CD4-positive, alpha-beta T cell treated with Interleukin-15 for 1 hour (primary cell): ENCODE results near the gene ANKS1B.
"Not testable (repeated sequence)": the region's sequence is repeated elsewhere in the genome, so short reads cannot be mapped to it uniquely, and the experiment has no call there.

Experiments used
- DNase-seq: peaks from one replicate; pipeline ENCODE4 v3.0.0-alpha.2; 2020

The ANKS1B gene

DNA sequence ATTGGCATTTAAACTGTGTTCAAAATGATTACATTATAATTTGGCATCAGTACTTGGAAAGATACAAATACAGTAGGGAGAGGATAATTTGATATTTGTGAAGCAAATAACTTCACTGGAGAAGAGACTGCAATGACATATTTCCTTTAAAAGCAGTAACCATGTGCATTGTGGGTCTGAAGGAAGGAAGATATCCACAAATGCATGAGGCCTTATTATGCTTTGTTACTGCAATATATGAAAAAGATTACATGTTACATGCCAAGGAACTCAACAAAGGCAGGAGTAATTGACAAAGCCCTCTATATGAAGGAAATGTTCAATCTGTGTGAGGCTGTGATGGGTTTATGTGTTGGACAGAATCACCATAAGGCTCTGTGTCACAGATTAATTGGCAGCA, 948.2 kb downstream of the ANKS1B start:
- DNase-seq: no peak

DNA sequence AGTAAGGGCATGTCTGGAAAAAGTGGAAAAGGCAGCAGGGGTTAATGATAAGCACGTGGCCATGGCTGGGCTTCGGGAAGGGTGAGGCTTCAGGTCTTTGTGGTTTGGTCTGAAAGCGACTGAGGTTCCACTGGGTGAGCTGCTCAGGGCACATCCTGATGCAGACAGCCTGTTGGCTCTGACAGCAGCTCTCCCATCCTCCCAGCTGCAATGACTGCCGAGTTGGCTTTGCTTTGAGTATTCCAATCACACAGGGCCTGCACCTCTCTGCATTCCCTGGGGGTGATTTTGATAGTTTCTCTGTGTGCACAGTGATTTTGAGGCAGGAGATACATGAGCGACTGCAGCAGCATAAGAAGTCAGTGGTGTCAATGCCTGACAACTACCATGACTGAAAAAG, 948.9 kb downstream of the ANKS1B start:
- no peak for DNase-seq

DNA sequence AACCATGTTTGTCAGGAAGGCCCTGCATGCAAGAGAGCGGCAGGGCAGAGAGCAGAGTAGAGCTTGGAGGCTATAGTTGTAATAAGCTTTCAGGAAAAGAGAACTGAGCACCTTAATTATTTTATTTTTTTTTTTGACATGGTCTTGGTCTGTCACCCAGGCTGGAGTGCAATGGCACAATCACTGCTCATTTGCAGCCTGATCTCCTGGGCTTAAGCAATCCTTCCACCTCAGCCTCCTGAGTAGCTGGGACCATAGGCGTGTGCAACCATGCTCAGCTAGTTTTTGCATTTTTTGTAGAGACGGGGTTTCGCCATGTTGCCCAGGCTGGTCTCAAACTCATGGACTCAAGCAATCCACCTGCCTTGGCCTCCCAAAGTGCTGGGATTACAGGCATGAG, 950.5 kb downstream of the ANKS1B start:
- DNase-seq: not testable (repeated sequence)

DNA sequence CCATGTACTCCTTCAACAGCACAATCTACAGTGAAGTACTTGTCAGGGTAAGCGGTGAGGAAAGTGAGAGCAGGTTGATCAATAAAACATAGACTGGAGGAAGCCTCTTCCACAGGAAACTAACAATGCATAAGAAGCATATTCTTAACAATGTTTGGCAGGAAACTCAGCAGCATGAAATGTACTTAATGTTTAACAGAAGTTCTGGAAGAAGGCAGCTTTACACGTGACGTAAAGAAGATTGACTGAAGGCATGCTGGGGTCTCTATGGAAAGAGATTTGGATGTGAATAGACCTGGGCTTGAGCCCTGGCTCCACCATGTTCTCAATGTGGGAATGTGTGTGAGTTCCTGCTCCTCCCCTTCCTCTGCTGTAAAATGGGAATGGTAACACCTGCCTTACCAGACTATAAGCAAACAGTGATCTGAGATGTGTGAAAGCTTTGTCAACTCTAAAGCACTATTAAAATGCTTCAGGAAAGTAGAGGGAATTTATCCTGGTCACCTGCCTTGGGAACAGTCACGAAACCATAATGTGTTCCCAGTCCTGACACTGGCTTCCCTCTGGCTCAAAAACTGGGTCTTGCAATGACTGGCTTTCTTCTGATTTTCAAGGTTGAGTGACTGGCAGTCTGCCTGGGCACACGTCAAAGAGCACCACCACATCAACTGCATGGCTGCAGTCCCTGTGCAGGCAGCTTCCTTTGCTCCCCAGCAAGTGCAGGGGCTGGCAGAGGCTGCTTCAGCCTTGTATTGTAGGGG, 955.0 kb downstream of the ANKS1B start:
- no peak for DNase-seq

DNA sequence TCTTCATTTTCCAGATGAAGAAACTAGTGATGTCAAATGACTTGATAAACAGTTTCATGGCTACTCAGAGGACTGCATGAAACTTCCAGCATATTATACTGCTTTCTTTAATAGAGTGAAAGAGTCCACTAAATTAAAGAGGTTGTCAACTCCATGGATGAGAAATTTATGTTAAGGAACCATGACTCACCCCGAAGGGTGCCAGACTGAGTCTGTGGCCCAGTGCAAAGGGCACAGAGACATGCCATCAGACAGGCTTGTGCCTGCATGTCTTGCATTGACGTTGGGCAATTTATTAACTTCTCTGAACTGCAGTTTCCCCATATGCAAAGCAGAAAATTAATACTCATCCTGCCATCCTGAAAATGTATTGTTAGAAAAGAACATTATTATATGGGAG, 957.3 kb downstream of the ANKS1B start:
- no peak for DNase-seq

DNA sequence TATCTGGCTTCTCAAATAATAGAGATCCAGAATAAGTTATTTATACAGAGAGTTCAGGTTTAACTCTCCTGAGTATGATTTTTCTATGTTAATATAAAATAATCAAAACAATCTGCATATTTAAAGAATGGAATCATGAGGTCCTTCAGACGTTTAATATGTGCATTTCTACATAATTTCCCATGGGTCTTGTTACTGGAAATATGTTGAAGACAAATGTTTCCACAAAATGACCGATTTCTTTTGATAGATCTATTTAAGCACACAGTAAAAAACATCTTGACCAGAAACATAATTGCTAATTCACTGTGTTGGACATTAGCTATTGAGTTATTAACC, 957.7 kb downstream of the ANKS1B start:
- DNase-seq: no peak

DNA sequence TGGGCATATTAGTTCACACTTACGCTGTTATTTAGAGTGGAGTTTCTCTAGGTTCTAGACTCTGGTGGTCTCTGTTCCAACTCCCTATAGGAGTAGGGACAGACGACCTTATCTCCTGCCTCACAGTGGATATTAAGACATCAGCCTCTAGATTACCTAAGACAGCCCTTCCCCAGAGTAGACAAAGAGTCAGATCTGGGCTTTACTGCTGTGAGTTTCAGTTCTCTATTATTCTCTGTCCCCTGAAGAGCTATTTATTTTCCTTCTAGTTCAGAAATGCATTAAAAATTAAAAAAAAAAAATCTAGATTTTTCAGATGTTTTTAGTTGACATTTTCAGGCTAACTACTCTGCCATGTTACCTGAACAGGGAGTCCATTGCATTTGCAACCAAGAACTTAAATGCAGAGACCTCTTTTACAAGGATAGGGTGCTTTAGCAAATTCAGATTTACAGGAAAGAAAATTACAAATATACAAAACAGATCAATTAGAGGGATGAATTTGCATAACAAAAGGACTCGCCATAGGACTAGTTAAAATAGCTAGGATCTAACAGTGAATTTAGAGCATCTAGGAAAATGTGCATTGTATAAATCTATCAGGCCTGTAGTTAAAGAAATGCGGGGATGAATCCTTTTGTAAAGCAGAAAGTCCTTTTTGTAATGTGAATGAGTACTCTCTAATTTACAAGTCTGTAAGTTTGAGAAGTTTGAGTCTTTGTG, 958.2 kb downstream of the ANKS1B start:
- DNase-seq: no peak

DNA sequence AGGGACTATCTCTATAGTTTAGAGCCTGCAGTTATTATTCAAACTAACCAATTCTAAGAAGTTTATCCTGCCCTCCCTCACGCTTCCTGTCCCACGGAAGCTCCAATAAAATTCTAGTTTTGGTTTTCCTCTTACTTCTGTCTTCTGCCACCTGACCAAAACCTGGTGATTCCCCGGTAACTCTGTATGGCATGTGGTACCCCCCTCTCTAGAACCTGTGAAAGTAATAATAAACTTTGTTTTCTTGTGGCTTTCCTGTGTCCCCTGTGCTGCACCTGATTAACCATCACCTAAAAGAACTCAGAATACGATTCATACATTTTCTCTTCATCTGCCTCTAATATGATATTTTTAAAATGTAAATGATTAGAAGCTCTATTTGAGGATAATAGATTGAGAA, 959.9 kb downstream of the ANKS1B start:
- no peak for DNase-seq

DNA sequence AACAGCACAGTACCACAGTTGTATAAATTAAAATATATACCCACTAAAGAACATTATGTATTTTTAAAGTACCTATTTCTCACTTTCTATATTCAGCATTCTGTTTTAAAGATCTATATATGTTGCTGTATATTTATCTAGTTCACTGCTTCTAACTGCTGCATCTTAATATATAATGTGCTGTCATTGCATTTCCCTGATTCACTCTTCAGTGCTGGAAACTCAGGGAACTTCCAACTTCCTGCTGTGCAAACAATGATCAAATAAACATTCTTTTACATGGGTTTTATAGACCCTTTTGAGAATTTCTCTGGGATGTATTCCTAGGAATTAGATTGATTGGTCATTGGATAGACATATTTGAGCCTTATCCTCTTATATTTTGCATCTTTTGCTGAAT, 960.5 kb downstream of the ANKS1B start:
- no peak for DNase-seq

DNA sequence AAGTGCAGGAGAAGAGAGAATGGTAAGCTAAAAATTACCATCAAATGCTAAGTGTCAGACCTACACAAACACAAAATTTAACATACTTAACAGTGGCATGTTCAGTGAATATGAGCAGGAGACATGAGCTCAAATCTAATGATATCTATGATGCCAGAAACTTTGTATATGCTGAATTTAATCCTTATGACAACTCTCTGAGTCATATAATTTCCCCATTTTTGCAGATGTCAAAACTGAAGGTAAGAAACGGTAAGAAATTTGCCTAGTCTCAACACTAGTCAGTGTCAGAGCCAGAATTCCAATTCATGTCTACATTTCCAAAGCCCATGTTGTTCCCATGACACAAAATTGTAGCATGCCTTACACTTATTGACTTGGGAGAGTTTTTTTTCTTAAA, 963.9 kb downstream of the ANKS1B start:
- no peak for DNase-seq

DNA sequence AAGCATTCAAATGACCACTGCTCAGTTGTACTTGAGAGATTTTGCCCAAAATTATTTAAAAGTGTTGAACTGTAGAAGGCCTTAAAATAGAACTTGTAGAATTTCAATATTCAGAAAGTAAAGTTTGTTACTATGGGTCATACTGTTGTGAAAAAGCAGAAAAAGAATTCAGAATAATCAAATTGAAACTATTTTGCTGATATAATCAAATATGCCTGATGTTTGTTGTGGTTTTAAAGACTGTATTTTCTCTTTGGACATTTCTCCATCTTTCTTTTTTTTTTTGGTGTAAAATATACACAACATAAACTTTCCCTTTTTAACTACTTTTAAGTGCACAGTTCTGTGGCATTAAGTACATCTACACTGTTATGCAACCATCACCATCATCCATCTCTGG, 964.9 kb downstream of the ANKS1B start:
- no peak for DNase-seq

DNA sequence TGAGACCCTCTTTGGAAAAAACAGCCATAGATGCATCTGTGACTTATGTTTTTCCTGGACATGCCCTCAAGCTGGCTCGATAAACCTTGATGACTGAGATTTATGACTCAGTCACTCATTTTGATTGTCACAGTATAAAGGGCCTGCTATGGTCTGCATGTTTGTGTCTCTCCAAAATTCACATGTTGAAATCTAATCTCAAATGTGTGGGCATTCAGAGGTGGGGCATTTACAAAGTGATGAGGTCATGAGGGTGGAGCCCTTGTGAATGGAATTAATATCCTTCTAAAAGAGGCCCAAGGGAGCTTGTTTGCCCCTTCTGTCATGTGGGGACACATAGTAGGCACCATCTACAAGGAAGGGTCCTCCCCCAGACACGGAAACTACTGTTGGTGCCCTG, 966.8 kb downstream of the ANKS1B start:
- DNase-seq: no peak

DNA sequence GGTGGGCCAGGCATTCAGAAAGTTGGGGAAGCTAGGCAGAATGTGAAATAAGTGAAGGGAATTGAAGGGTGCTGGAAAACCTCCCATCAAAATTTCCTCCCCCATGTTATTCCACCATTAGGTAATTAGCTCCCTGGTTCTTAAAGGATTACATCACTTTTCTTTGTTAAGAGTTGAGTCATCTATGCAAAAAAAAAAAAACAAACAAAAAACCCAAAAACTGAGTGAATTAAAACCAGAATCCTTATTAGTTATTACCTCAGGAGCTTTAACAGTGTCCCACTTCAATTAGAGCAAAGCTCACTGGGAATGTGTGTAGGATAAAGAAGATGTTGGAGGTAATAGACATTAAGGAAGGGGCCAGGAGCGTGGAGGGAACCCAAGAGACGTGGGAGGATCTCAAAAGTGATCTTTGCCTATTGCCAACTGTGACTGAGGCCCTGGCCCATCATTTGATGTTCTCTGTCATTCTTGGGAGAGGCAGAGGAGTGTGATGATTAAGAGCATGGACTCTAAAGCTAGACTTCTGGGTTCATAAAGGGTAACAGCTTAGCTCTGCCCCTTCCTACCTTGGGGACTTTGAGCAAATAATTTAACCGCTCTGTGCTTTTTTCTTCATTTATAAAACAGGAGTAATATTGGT, 975.0 kb downstream of the ANKS1B start:
- no peak for DNase-seq

DNA sequence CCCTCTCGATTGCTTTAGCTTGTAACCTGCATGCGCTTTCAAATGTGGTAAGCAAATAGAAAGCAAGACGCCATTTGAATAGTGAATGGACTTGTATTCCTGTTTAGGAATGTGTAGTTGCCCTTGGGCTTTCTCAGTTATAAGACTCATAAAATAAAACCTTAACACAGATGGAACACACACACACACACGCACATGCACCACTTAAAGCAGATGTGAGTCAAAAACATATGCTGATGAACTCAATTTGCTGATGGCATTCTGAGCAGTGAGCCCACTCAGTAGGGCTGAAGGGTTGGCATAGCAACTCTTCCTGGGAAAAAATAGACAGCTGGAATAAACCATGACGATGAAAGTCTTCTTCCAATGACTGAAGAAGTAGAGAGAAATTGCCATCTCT, 979.1 kb downstream of the ANKS1B start:
- no peak for DNase-seq

DNA sequence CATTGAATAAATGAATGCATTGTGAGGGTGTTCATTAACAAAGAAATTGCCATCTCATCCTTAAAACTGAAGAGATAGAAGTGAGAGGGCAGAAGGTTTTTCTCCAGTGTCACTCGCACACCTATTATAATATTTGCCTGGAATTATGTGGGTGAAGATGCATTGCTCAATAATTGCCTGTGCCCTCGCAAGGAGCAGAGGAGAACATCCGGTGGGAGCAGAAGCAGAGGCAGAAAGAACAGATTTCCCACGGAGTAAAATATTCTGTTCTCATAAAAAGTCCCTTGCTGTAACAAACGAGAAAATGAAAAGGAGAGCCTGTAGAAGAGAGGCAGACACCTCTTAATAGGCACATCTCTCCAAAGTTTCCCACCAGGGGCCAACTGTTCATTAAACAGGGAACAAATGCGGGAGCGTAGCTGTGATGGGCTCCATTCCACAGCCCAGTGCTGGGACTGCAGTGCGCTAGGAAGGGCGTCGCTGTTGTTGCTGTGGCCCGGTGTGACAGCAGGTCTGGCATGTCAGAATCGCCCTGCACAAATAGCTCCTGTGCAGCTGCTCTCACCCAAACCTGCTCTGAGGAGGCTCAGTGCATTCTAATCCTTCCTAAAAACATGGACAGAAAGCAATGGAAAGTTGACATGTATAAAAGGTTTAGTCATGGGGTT, 979.8 kb downstream of the ANKS1B start:
- DNase-seq: no peak

DNA sequence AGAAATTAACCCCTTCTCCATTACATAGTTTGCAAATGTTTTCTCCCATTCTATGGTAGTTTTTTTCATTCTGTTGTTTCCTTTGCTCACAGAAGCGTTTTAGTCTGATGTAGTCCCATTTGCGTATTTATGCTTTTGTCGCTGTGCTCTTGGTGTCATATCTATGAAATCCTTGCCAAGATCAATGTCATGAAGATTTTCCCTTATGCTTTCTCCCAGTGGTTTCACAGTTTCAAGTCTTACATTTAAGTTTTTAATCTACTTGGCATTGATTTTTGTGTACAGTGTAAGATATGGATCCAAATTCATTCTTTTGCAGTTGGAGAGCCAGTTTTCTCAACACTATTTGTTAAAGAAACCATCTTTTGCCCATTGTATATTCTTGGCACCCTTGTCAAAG, 982.0 kb downstream of the ANKS1B start:
- DNase-seq: no peak

DNA sequence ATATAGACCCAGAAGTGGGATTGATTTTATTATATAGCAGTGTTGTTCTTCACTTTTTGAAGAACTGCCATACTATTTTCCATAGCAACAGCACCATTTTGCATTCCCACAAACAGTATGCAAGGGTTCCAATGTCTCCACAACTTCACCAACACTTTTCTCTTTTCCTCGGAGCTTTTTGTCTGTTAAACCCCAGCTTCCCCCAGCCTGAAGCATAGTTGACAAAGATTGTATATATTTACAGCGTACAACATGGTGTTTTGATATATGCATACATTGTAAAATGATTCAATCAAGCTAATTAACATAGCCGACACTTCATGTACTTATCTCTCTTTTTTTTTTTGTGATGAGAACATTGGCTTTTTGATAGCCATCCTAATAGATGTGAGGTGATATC, 982.6 kb downstream of the ANKS1B start:
- DNase-seq: no peak

DNA sequence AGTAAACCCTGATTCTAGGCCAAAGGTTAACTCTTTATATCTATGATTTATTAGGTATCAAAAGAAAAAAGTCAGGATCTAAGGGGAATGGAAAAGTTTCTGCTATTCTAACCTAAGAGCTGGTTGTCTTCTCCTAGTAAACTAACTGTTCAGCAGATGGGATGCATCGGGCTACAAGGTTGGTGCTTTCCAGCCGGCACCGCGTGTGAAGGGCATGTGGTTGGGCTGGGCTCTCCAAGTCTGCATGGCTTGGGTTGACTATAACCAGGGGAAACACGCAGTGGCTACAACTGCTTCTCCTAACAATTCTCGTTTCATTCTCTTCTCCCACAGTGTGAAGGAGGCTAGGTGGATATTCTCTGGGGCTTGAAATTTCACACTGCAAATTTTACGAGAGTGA, 985.2 kb downstream of the ANKS1B start:
- no peak for DNase-seq

DNA sequence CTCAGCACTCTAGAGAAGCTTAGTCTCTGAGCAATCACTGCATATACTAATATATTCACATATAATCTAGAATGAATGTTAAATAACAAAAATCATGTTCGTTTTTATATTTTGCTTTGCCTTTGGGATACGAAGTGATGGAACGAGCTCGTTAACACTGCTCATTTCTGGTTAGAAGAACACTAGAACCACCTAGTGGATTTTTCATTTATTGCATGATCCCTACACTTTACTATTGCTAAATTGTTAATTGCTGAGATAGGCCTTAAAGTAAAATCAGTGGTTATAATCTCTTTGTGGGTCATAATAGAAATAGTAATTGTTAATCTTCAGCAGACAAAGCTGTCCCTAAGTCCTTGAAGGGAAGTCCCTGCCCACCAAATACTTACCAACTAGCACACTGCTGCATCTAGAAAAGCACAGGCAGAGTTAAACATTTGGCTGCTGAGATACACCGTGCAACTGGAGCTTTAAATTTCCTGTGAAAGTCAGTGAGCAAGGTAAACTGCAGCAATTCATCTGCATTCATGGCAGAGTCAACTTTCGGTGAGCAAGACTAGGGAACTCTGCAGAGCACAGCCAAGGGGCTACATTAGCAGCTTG, 985.9 kb downstream of the ANKS1B start:
- DNase-seq: no peak

DNA sequence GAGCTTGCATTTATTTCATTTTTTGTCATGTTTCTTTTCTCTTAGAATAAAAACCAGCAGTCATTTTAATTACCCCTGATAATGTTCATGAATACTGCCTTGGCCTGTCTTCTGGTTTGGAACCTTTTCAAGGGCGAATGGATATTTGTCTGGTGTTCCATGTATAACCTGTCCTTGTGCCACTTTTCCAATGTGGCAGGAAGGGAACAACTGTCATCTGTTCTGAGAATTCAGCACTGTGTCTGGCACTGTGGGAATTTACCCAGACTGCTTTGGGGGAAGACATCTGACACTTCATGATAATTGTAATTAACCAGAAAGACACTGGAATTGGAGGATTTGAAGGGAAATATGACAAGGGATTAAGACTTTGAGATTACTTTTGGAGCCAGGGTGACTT, 986.8 kb downstream of the ANKS1B start:
- DNase-seq: no peak

DNA sequence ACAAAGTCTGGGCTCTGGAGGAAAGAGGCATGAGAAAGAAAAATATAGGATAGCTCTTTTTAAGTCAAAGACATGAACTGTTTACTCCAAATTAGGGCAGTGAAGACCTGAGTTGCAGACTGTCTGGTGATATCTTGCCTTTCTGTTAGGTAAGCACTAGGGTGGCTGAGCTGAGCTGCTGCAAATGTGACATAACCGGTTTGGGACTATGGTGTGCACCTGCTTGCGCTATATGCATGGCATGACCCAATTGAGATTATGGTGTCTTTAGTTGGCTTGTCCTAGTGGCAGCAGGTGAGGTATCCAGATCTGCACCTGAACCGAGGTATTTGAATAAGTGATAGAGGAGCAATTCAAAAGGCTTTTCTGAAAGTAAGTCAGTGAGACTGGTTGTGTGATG, 994.1 kb downstream of the ANKS1B start:
- no peak for DNase-seq

DNA sequence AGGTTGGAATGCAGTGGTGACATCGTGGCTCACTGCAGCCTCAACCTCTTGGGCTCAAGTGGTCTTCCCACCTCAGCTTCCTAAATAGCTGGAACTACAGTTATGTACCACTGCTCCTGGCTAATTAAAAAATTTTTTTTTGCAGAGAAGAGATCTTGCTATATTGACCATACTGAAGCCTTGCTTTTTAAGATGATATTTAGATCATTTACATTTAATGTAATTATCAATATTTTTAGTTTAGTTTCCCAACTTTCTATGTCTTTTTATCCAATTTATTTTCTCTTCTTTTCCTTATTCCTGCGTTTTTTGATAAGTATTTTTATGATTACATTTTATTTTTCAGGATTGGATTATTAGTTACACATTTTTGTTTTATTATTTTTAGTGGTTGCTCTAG, 999.6 kb downstream of the ANKS1B start:
- DNase-seq: no peak

DNA sequence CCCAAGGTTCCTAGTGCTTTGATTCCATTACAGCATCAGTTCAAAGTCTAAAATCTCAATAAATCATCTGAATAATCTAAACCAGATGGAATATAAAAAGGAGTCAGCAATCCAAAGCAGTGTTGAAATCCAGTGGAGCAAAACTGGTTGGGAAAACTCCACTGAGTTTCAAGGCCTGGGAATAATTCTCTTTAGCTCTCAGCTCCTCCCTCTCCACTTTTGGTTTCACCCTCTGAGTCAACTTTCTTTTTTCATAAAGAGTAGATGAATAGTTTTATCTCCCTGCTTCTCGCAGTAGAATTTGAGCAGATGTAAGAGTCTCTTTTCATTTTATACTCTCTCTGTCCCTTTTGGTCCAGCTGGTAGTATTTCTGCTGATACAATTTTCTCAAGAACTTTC, 1001.1 kb downstream of the ANKS1B start:
- no peak for DNase-seq
